Right cardiac atrium (tissue), 5 donors: ENCODE measurements around the gene CHN2. TPM values are rescaled to one million over a fixed set of nuclear protein-coding genes. Genes with fewer than 3 reads are reported as not detected.

Experiments used
- ATAC-seq, 2 donors: fragments of 200-7000 bp; cut with Tn5 transposase; one replicate each; pipeline versions ENCODE4 v1.8.0 to v1.9.1; 2020; ENCODE audit warnings: moderate library complexity in 2 of 2, mild to moderate bottlenecking in 1 of 2
- DNase-seq, 3 donors: peaks; one replicate each; pipeline ENCODE4 v3.0.0-alpha.2; 2020
- H3K27ac ChIP-seq: one replicate; pipeline ENCODE4 v1.5.1; 2013; ENCODE audit warnings: mild to moderate bottlenecking, low read length, control low read depth, moderate library complexity
- H3K27me3 ChIP-seq: one replicate; pipeline ENCODE4 v1.6.1; 2013; ENCODE audit not compliant: control insufficient read depth, insufficient read depth
- H3K4me1 ChIP-seq: one replicate; pipeline ENCODE4 v1.6.1; 2013; ENCODE audit warnings: low read length; ENCODE audit not compliant: control insufficient read depth, insufficient read depth
- H3K4me3 ChIP-seq: one replicate; pipeline ENCODE4 v1.5.1; 2013; ENCODE audit warnings: low read length, control low read depth
- H3K9me3 ChIP-seq: one replicate; pipeline ENCODE4 v1.6.1; 2013; ENCODE audit warnings: low read length; ENCODE audit not compliant: control insufficient read depth
- WGBS: extraction: QIAGEN DNeasy Blood & Tissue Kit; methylation state at CpG from one replicate; pipeline ENCODE4 v1.1.7; 2013; 5-methylcytosine and 5-hydroxymethylcytosine counted together
- intact Hi-C, 4 donors: fragments of 100-400 bp; cut with DNase I; formaldehyde crosslinking; loops; one replicate each; pipeline versions ENCODE4 v1.11.0 to v1.14.0; 2022 to 2023
- polyA plus RNA-seq: library from polyadenylated mRNA; stranded (reverse); fragments of 200-250 nt; gene quantifications from one replicate; pipeline ENCODE4 v1.2.3, GENCODE V29; 2013
- total RNA-seq, 4 donors: library from RNA; stranded (reverse); fragmentation: NEBNext Ultra II Directional; extraction: Animal tissue kit (Norgen Biotek cat#: 25700); gene quantifications; one replicate each; pipeline ENCODE4 v1.2.1, GENCODE V29; 2021
- donor health status: healthy with polysubstance abuse.
- donor health status: DM: no; HTN: yes; CAD: no.
- donor health status: DM: no; HTN: no; CAD: no.
- donor health status: DM: no; HTN: yes; CAD: no; lungs with severe emphysema.
- donor health status: DM: yes; HTN: yes; CAD: no.

The CHN2 gene
- total and polyA plus RNA-seq, 5 donors, result 2.0 to 6.4 (median 4.3) TPM

- intact Hi-C loops, result no loop called here
- 66% methylated on average over 11 of the region's 11 CpGs for WGBS
- peak in 1 of 3 donors; percentile 29 for DNase-seq
- peak in 1 of 2 donors; percentile 51 for ATAC-seq
- H3K4me3 ChIP-seq, result no peak overlapping the region
- no peak overlapping the region for H3K27ac ChIP-seq
- H3K4me1 ChIP-seq, result no peaks in the 10 kb centered on the region
- no peaks in the 10 kb centered on the region for H3K27me3 ChIP-seq
- H3K9me3 ChIP-seq, result no peaks in the 10 kb centered on the region
Observed at GRCh38 chr7:29243910-29244655, 49.5 kb downstream of the CHN2 start.

DNA sequence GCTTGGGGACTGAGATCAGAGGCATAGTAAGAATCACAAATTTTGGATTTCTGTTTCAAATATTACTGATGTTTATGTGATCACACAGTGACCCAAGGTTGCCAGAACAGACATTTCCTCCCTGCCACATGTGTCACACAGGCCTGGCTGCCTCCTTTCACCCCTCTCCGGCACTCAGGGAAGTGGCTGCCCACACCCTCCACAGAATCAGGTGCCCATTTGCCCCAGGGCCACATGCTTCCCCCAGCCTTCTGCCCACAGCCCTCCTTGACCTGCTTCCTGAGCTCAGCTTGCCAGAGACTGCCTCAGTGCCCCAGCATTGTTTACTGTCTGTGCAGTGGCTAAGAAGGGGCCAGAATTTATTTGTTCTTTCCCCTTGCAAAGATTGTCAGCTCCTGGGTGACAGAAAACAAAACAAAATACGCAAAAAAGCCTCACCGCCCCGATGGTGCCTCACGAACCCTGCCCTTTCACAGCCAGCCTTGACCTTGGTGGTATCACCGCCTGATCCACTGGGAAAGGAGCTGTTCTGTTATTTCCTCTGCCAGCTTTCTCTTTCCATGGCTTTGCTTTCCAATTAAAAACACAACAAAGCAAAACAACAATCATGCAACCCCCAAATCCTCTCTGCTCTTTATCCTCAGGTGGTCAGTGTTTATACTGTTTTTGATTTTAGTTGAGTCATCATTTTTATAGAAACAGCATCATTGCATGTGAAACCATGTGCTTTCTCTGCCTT, 52.8 kb downstream of the CHN2 start:
- H3K27ac ChIP-seq, result no peak overlapping the region
- H3K9me3 ChIP-seq, result no peaks in the 10 kb centered on the region
- intact Hi-C loops, result no loop called here
- H3K4me3 ChIP-seq, result no peak overlapping the region
- WGBS, result 88% methylated on average over 6 of the region's 6 CpGs
- H3K4me1 ChIP-seq, result no peaks in the 10 kb centered on the region
- no peak for DNase-seq
- no peak for ATAC-seq
- no peaks in the 10 kb centered on the region for H3K27me3 ChIP-seq

DNA sequence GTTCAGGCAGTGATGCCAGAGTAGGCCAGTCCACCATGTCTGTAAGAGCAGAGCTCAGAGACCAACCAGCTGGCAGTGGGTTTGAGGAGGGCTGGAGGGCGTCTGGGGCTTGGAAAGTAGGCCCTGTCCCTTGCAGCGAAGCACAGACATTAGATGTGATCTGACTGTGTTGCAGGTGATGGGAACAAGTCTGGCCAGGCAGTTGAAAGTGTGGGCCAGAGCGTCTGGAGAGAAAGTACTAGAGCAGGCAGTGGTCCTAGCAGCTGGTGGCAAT, 53.3 kb downstream of the CHN2 start:
- Histone ChIP-seq H3K4me1 (no peaks in the 10 kb centered on the region), H3K27me3 (no peaks in the 10 kb centered on the region), H3K9me3 (no peaks in the 10 kb centered on the region), H3K4me3 (no peak overlapping the region), H3K27ac (no peak overlapping the region)
- DNase-seq (no peak), ATAC-seq (no peak)
- WGBS, result 94% methylated on average over 3 of the region's 3 CpGs
- intact Hi-C loops, result no loop called here

DNA sequence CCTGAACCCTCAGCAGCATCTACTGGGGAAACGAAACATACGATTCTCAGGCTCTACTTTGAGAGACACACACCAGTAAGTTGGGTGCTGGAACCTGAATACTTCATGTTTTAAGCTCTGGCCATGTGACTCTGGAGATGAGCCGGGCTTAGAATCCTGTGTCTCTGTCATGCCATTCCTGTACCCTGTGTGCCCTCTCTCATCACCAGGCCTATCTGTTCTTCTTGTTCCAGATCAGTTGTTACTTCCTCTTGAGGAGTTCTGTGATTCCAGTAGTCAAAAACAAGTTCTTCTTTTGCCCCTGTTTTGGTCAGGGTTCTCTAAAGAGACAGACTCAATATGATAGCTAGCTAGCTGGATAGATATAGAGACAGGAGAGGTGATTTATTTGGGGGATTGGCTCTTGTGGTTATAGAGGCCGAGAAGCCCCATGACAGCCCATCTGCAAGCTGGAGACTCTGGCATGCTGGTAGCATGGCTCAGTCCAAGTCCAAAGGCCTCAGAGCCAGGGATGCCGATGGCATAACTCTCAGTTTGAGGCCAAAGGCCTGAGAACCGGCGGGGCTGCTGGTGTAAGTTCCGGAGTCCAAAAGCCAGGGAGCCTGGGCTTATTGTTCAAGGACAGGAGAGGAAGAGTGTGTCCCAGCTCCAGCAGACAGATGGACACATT, 54.3 kb downstream of the CHN2 start:
- no peaks in the 10 kb centered on the region for H3K4me1 ChIP-seq
- 81% methylated on average over 8 of the region's 8 CpGs for WGBS
- H3K27ac ChIP-seq, result no peak overlapping the region
- intact Hi-C loops, result no loop called here
- H3K27me3 ChIP-seq, result no peaks in the 10 kb centered on the region
- no peaks in the 10 kb centered on the region for H3K9me3 ChIP-seq
- no peak for DNase-seq
- peak; percentile 50 to 55 for ATAC-seq
- no peak overlapping the region for H3K4me3 ChIP-seq

GRCh38 chr7:29249383-29249750, 54.8 kb downstream of the CHN2 start:
- WGBS, result 88% methylated on average over 7 of the region's 7 CpGs
- DNase-seq, result no peak
- intact Hi-C loops, result no loop called here
- Histone ChIP-seq H3K4me1 (no peaks in the 10 kb centered on the region), H3K27ac (no peak overlapping the region), H3K27me3 (no peaks in the 10 kb centered on the region), H3K4me3 (no peak overlapping the region), H3K9me3 (no peaks in the 10 kb centered on the region)
- ATAC-seq, result no peak

- H3K9me3 ChIP-seq, result no peaks in the 10 kb centered on the region
- H3K27me3 ChIP-seq, result no peaks in the 10 kb centered on the region
- H3K27ac ChIP-seq, result no peak overlapping the region
- H3K4me3 ChIP-seq, result no peak overlapping the region
- DNase-seq (no peak), ATAC-seq (no peak)
- 85% methylated on average over 1 of the region's 1 CpG for WGBS
- intact Hi-C loops, result no loop called here
- no peaks in the 10 kb centered on the region for H3K4me1 ChIP-seq
Observed at GRCh38 chr7:29249860-29250259, 55.3 kb downstream of the CHN2 start.

GRCh38 chr7:29253225-29253624, 58.6 kb downstream of the CHN2 start:
- Histone ChIP-seq H3K9me3 (no peaks in the 10 kb centered on the region), H3K4me3 (no peak overlapping the region), H3K27me3 (no peaks in the 10 kb centered on the region), H3K4me1 (no peaks in the 10 kb centered on the region), H3K27ac (no peak overlapping the region)
- intact Hi-C loops, result no loop called here
- ATAC-seq (no peak), DNase-seq (no peak)
- 98% methylated on average over 1 of the region's 1 CpG for WGBS

GRCh38 chr7:29254591-29254990, 60.0 kb downstream of the CHN2 start:
- no peak overlapping the region for H3K4me3 ChIP-seq
- H3K27ac ChIP-seq, result no peak overlapping the region
- DNase-seq (no peak), ATAC-seq (peak in 1 of 2 donors; percentile 44)
- 83% methylated on average over 6 of the region's 6 CpGs for WGBS
- H3K9me3 ChIP-seq, result no peaks in the 10 kb centered on the region
- H3K4me1 ChIP-seq, result no peaks in the 10 kb centered on the region
- intact Hi-C loops, result no loop called here
- no peaks in the 10 kb centered on the region for H3K27me3 ChIP-seq

DNA sequence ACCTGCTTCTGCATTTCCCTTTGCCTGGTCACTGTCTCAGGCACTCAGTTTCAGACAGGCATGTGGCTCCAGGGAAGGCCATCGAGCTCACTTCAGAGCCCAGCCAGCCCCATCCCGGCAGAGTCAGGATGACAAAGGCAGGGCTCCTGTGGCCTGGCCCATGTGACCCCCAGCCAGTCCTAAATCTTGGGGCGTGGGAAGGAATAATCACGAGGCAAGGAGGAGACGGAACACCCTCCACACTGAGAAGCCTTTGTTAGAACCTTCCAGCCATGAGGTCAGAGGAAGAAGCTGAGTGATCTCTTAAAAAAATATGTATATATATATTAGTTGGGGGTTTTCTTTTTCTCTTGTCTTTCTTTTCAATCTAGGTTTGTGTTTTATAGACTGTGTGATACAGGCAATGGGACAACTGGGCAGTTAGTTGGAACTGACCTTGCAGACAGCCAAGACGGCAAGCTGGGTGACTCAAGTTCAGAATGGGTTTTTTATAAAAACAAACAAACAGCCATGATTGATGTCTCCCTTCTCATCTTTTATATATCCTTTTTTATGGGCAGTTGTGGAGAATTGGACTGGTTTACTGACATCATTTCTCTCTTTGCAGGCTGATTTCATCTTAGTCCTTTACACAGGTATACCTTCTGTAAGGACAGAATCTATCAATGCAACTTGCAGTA, 60.8 kb downstream of the CHN2 start:
- no peaks in the 10 kb centered on the region for H3K9me3 ChIP-seq
- no peaks in the 10 kb centered on the region for H3K4me1 ChIP-seq
- no peak overlapping the region for H3K4me3 ChIP-seq
- intact Hi-C loops, result no loop called here
- H3K27ac ChIP-seq, result no peak overlapping the region
- WGBS, result 62% methylated on average over 6 of the region's 6 CpGs
- DNase-seq, result peak in 1 of 3 donors; percentile 32
- no peaks in the 10 kb centered on the region for H3K27me3 ChIP-seq
- peak; percentile 36 to 59 for ATAC-seq

DNA sequence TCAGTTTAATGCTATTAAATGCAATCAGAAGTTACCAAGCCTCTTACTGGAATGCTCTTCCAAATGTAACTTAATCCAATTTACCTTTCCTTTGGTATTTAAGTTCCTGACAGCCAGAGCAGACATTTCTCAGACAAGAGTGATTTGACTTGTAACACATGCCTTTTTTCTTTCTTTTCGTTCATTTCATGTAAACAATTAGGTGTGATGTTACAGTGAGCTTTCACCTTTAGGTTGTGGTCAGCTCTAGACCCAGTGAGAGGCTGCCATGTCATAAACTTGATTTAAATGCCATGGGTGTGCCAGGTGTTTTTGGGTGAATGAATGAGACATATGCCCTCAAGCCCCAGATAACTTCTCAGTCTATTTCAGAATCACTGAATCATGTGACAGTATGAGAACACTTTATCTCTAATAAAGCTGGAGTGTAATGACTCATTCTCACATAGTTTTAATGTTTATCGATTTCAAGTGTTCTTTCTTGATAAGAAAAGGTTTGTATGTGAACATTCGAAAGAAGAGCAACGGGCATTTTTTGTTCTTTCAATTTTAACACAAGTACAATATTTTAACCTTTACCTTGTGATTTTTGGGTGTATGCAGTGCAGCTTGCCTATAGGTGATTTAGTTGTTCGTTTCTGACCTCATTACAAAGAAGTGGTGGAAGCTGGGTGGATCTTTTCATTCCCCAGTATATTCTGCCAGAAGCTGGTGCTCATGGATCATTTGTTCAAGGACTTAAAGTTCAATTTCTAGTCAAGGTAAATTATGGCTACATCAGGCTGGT, 61.5 kb downstream of the CHN2 start:
- Histone ChIP-seq H3K4me1 (no peaks in the 10 kb centered on the region), H3K9me3 (no peaks in the 10 kb centered on the region), H3K27me3 (no peaks in the 10 kb centered on the region), H3K27ac (no peak overlapping the region), H3K4me3 (no peak overlapping the region)
- intact Hi-C loops, result no loop called here
- peak; percentile 22 to 68 for ATAC-seq
- DNase-seq, result no peak
- WGBS, result 47% methylated on average over 5 of the region's 5 CpGs
